HepG2 (cell line): ENCODE data around the gene MB21D2.

Experiments
- AHR ChIP-seq: IDR thresholded peaks from 2 replicates; pipeline ENCODE4 v1.6.1; 2018; ENCODE audit warnings: missing genetic modification reagents, missing compliant biosample characterization
- CEBPB ChIP-seq: IDR thresholded peaks from 2 replicates; pipeline ENCODE4 v1.6.1; 2011; ENCODE audit warnings: low read depth, low read length, improper control_type of control experiment, borderline replicate concordance
- CTCF ChIP-seq: sonication (generic); formaldehyde crosslinking; IDR thresholded peaks from 2 replicates; pipeline ENCODE4 v1.5.0; 2020; ENCODE audit warnings: mild to moderate bottlenecking, missing genetic modification reagents, moderate library complexity
- ELF1 ChIP-seq: sonication (generic); formaldehyde crosslinking; IDR thresholded peaks from 2 replicates; pipeline ENCODE4 v1.4.0; 2020; ENCODE audit warnings: missing genetic modification reagents
- GABPA ChIP-seq, 2 experiments: IDR thresholded peaks; 2 replicates each; pipeline ENCODE4 v1.6.1; 2011 to 2016; ENCODE audit warnings: low read depth in 2 of 2, low read length in 1 of 2, missing biosample characterization in 1 of 2, missing genetic modification characterization in 1 of 2
- GZF1 ChIP-seq: sonication (generic); formaldehyde crosslinking; IDR thresholded peaks from 2 replicates; pipeline ENCODE4 v1.5.1; 2020; ENCODE audit warnings: mild to moderate bottlenecking, missing genetic modification reagents
- POLR2G ChIP-seq: fragments of 200-400 bp; formaldehyde crosslinking; IDR thresholded peaks from 2 replicates; pipeline ENCODE4 v1.6.1; 2018; ENCODE audit warnings: mild to moderate bottlenecking, low read depth, low read length, moderate library complexity
- TIGD3 ChIP-seq: sonication (generic); formaldehyde crosslinking; IDR thresholded peaks from 2 replicates; pipeline ENCODE4 v1.5.1; 2020; ENCODE audit warnings: mild to moderate bottlenecking, missing genetic modification reagents, borderline replicate concordance
- ZBTB44 ChIP-seq: sonication (generic); formaldehyde crosslinking; IDR thresholded peaks from 2 replicates; pipeline ENCODE4 v1.4.0; 2020; ENCODE audit warnings: missing genetic modification reagents
- ZFP36 ChIP-seq: fragments of 150-350 bp; IDR thresholded peaks from 2 replicates; pipeline ENCODE4 v1.6.1; 2018; ENCODE audit warnings: borderline replicate concordance, low read length, low read depth; ENCODE audit not compliant: partially characterized antibody
- ZNF580 ChIP-seq: IDR thresholded peaks from 2 replicates; pipeline ENCODE4 v1.6.1; 2016; ENCODE audit warnings: low read depth, borderline replicate concordance
- ZNF737 ChIP-seq: sonication (generic); formaldehyde crosslinking; IDR thresholded peaks from 2 replicates; pipeline ENCODE4 v1.5.0; 2020; ENCODE audit warnings: missing genetic modification reagents, mild to moderate bottlenecking, borderline replicate concordance

GRCh38 chr3:192816351-192816750 is 101.3 kb downstream of the MB21D2 start:
- no peak for TF ChIP-seq GZF1
- TF ChIP-seq CTCF: peak; percentile 68
- no peak for TF ChIP-seq TIGD3 (CRISPR knock-in tag)
- no peak for TF ChIP-seq ELF1
- no peak for TF ChIP-seq POLR2G
- TF ChIP-seq AHR: no peak
- TF ChIP-seq ZNF580 (CRISPR knock-in tag): no peak
- no peak for TF ChIP-seq GABPA (IDR thresholded peaks at IDR 0.05; ENCODE audit: low read depth, low read length)
- TF ChIP-seq GABPA (CRISPR knock-in tag; IDR thresholded peaks at IDR 0.05; ENCODE audit: low read depth): no peak
- no peak for TF ChIP-seq CEBPB
- TF ChIP-seq ZFP36: no peak
- TF ChIP-seq ZBTB44 (CRISPR knock-in tag): no peak
- TF ChIP-seq ZNF737 (CRISPR knock-in tag): no peak
